HL-60/S4 treated with phorbol 12-myristate 13-acetate at 8.2 ng/mL for 4 days and 3 days (cell line): Measurements from ENCODE around the gene SOX2.

Experiments
- in situ Hi-C: fragments of 300-500 bp; cut with MboI; formaldehyde crosslinking; loops from 2 replicates; pipeline ENCODE4 v1.15.0; 2022; ENCODE audit warnings: low sequenced_read_pairs

SOX2 gene

GRCh38 chr3:181703601-181704420 lies 7.9 kb upstream of the SOX2 start:
- in situ Hi-C loops, result loop anchor here (25.0 kb wide), 1 partner anchor 983 kb away; no protein-coding TSS in a partner anchor

- in situ Hi-C loops, result loop anchor here (25.0 kb wide), 1 partner anchor 983 kb away; no protein-coding TSS in a partner anchor
Measured at GRCh38 chr3:181704421-181705085, 7.2 kb upstream of the SOX2 start.

GRCh38 chr3:181705086-181705480 lies 6.6 kb upstream of the SOX2 start:
- in situ Hi-C loops, result loop anchor here (25.0 kb wide), 1 partner anchor 982 kb away; no protein-coding TSS in a partner anchor

GRCh38 chr3:181707980-181708379 lies 3.7 kb upstream of the SOX2 start:
- in situ Hi-C loops, result loop anchor here (25.0 kb wide), 1 partner anchor 979 kb away; no protein-coding TSS in a partner anchor

- in situ Hi-C loops, result loop anchor here (25.0 kb wide), 1 partner anchor 978 kb away; no protein-coding TSS in a partner anchor
Measured at GRCh38 chr3:181709537-181710279, 2.0 kb upstream of the SOX2 start.

GRCh38 chr3:181710345-181711291 lies 1.1 kb upstream of the SOX2 start:
- in situ Hi-C loops, result loop anchor here (25.0 kb wide), 1 partner anchor 977 kb away; no protein-coding TSS in a partner anchor

GRCh38 chr3:181712226-181712552 lies 464 bp downstream of the SOX2 start:
- in situ Hi-C loops, result loop anchor here (25.0 kb wide), 1 partner anchor 975 kb away; no protein-coding TSS in a partner anchor

GRCh38 chr3:181712553-181713279 lies 991 bp downstream of the SOX2 start:
- in situ Hi-C loops, result loop anchor here (25.0 kb wide), 1 partner anchor 975 kb away; no protein-coding TSS in a partner anchor

- in situ Hi-C loops, result loop anchor here (25.0 kb wide), 1 partner anchor 974 kb away; no protein-coding TSS in a partner anchor
Measured at GRCh38 chr3:181713280-181713647, 1.5 kb downstream of the SOX2 start.

GRCh38 chr3:181713676-181714612 lies 2.2 kb downstream of the SOX2 start:
- in situ Hi-C loops, result loop anchor here (25.0 kb wide), 1 partner anchor 973 kb away; no protein-coding TSS in a partner anchor

- in situ Hi-C loops, result loop anchor here (25.0 kb wide), 1 partner anchor 972 kb away; no protein-coding TSS in a partner anchor
Measured at GRCh38 chr3:181715571-181716340, 4.0 kb downstream of the SOX2 start.

GRCh38 chr3:181716966-181717365 lies 5.2 kb downstream of the SOX2 start:
- in situ Hi-C loops, result loop anchor here (25.0 kb wide), 1 partner anchor 970 kb away; no protein-coding TSS in a partner anchor

GRCh38 chr3:181717549-181718171 lies 5.9 kb downstream of the SOX2 start:
- in situ Hi-C loops, result loop anchor here (25.0 kb wide), 1 partner anchor 970 kb away; no protein-coding TSS in a partner anchor

GRCh38 chr3:181718369-181718768 lies 6.6 kb downstream of the SOX2 start:
- in situ Hi-C loops, result loop anchor here (25.0 kb wide), 1 partner anchor 969 kb away; no protein-coding TSS in a partner anchor

- in situ Hi-C loops, result loop anchor here (25.0 kb wide), 1 partner anchor 968 kb away; no protein-coding TSS in a partner anchor
Measured at GRCh38 chr3:181718987-181719911, 7.5 kb downstream of the SOX2 start.
